Measurements from ENCODE around the gene CLIC4.
A peak's percentile ranks its signal among the peaks of the same experiment; 100 is the strongest.
"Not testable (repeated sequence)": the region's sequence is repeated elsewhere in the genome, so short reads cannot be mapped to it uniquely, and the experiment has no call there.

Gene CLIC4

DNA sequence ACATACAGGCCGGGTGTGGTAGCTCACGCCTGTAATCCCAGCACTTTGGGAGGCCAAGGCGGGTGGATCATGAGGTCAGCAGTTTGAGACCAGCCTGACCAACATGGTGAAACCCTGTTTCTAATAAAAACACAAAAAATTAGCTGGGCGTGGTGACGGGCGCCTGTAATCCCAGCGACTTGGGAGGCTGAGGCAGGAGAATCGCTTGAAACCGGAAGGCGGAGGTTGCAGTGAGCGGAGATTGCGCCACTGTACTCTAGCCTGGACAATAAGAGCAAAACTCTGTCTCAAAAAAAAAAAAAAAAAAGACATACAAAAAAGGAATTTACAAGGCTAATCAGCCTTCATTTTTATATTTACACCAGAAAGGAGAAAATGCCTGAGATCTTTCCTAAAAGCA, 78.2 kb downstream of the CLIC4 start:
- DNase-seq: not testable (repeated sequence)

DNA sequence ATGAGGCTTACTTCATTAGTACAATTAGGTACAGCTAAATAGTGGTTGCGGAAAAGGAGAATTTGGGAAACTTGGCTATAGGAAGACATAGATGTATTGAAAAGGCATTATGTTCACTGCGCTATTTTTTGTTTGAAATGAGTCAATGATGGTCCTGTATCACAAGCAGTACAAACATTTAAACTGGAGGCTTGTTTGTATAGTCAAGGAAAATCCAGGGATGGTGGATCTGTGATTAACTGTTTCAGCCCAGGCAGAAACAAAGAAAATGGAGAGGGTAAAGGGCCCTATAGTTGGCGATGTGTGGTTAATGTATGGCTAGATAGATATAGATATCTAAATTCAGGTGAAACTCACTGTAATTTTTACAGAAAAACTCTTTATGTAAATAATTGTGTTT, 79.9 kb downstream of the CLIC4 start:
- no peak for DNase-seq

DNA sequence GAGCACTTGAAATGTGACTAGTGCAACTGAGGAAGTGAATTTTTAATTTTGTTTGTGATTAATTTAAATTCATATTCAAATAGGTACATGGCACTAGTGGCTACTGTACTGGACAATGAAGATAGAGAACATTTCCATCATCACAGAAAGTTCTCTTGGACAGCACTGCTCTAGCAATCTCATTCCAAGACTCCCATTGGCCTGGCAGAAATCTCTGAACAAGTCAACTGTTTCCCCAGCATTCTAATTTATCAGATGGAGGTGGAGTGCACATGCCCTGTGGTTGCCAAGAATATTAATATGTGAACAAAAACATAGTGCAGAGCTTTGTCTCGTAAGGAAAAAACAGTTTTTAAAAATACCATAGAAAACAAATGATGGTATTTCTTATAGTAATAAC, 81.3 kb downstream of the CLIC4 start:
- DNase-seq: no peak

DNA sequence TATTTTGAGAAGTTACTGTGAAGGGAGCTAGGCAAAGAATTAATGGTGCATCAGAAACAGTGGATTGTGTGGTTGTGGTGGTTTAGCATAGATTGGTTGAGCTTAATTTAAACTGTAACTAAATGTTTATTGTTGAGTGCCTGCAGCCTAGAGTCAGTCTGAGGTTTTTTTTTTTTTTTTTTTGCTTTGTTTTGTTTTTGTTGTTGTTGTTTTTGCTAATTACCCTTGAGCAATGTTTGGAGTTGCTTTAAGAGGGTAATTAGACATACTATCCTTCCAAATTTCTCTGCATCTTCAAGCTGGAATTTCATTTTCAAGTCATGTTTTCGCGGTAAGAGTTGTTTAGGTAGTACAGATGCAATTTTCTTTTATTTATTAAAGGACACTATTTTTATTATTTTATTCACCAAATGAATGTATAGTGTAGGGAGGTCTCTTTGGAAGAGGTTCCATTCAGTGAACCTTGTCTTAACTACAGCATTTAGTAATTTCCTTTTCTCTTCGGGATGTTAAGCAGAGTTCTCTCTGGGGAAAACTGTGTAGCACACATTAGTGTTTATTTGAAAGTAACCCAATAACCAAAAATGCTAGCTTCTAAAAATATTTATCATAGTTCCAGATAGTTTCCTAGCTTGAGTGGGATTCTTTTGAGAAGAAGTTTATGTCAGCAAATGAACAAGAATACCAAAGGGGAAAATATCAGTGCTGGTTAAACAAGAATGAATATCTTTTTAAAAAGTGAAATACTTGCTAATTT, 82.3 kb downstream of the CLIC4 start:
- DNase-seq: no peak

DNA sequence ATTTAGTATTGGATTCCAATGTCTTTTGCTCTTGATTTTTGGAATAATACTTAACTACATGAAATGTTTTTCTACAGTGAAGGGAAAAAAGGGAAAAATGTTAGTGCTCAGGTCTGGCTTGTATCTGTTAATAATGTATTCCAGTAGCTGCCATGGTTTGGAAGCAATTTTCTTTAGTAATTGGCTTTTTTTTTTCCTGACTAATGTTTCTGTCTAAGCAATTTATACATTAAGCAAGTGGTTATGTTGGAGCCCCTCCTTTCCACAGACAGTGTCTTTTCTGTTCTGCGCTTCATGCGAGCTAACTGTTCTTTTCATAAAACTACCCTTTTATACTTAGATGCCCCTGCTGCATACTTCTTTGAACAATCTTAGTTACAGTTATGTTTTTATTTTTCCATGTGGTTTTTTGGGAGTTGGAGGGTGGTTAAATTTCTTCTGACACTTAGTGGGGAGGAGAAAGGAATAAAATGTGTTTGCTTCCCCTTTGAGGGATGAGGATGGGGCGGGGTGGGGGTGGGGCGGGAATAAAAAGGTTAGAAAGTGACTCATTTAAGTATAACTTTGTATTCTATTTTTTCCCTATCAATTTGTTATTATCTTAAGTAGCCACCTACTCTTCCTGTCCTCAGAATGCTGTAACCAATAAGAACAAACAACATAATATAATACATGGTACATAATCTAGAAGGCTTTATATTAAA, 83.1 kb downstream of the CLIC4 start:
- no peak for DNase-seq

DNA sequence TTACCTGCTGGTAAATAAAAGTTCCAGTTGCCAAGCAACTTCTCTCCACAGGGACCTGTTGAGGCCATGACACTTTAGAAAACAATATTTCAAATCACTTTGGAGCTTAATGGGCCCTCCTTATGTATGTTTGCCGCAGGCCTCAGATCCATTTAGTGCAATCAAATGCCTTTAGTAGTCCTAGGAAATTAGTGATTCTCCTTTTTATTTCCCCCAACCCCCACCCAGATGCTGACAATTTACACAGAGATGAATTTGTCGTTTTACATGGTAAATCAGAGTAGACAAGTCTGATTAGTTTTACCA, 83.6 kb downstream of the CLIC4 start:
- no peak for DNase-seq

DNA sequence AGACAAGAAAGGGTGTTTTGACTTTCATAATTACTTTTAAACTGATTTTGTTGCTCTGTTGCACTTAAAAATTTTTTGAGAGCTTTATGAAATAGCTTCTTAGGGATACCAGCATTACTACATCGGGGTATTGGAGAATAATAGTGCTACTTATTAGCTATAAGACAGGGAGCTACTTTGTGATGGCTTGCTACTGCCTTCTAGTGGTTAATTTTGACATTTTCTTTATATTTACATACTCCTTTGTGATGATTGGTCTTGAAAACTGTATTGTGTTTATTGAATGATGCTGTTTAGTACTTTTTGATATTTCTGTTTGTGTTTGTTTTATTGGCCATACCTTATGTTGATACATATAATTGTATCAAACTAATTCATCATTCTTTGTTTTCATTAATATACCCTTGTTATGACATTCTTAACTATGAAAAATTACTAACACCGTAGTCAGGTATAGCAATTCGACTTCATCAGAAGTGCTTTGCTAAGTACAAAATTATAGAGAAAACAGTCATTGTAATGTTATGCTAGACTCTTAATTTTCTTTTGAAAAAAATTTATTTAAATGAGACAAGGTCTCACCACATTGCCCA, 85.5 kb downstream of the CLIC4 start:
- peak; percentile 85 for DNase-seq

DNA sequence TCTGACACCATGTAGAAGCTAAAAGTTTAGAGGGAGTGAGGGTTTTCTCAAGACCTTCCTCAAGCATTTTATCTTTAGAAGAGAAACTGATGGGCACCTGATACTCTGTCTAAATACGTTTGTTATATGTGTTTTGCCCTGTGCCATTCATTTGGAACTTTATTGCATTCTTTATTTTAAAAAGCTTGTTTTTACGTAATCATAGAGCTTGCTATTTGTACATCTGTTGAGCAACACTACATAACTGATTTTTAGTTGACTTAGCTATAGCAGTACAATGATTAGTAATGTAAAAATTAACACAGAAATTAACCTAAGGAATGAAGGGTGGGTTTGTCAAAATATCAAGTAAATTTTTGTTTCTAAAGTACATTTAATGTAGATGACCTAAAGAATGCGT, 96.3 kb downstream of the CLIC4 start:
- DNase-seq: no peak

DNA sequence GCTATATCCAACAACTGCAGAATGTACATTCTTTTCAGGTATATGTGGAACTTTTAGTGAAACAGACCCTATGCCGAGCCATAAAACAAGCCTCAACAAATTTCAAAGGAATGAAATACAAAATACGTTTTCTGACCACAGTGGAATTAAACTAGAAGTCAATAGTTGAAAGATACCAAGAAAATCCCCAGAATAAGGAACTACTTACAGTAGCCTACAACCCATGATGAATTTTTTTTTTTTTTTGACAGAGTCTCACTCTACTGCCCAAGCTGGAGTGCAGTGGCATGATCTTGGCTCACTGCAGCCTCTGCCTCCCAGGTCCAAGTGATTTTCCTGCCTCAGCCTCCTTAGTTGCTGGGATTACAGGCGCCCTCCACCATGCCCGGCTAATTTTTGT, 101.4 kb downstream of the CLIC4 start:
- DNase-seq: no peak

DNA sequence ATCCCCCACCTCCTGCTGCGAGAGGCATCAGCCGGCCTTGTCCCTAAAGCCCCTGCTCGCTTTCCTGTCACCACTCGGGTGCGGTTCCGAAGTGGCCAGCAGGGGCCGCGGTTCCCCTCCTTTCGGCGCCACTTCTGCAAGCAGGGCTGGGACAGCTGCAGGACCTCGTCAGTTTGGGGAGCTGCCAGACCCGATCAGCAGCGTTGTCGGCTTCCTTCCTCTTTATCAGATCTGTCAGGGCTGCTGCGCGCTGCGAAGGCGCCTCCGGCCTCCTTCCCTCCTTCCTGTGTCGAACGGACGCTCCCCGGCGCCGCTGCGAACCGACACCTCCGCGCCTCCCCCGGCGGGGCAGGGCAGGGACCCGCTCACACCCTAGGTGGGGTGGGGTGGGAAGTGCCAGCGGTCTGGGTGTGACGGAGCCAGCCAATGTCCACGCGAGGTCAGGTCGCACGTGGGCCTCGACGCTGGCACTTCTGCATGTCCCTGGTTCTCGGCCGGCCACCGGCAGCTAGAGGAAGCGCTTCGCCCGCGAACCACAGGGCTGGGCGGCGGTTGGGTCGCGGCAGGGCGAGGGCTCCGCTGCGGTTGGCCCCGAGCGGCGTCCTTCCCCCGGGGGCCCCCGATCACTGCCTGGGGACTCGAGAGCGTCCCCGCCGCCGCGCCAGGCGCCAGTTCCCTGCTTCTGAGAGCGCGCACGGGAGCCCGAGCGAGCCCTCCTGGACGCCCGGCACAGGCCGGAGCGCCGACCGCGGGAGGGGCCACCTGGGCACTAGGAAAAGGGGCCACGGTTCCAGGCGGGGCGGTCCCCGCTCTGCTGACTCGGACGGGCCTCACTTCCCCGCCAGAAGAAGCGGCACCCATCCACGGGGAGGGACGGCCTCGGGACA, 103.0 kb downstream of the CLIC4 start:
- DNase-seq: peak; percentile 88

DNA sequence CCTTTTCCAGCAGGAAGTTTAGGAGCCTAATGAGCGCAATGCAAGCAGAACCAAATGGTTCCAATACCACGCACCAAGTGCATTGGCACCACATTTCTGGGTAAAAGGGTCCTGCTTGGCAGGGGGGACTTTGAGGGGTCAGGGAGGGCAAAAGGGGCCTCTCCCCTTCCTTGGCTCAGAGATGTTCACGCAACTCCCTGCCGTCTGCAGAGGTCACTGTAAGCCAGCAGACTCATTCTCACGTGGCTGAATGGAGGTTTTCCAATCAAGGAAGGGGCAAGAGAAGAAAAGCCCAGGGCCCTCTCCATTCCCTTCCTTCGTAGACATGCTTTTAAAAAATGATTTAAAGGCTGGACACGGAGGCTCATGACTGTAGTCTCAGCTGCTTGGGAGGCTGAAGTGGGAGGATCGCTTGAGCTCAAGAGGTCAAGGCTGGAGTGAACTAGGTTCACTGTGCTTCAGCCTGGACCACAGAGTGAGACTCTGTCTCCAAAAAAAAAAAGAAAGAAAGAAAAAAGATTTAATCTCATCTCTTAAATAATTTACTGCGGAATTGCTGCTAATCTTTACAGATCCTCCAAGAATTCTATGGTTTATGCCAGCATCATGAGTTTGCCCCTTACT, 104.5 kb downstream of the CLIC4 start:
- DNase-seq: no peak

DNA sequence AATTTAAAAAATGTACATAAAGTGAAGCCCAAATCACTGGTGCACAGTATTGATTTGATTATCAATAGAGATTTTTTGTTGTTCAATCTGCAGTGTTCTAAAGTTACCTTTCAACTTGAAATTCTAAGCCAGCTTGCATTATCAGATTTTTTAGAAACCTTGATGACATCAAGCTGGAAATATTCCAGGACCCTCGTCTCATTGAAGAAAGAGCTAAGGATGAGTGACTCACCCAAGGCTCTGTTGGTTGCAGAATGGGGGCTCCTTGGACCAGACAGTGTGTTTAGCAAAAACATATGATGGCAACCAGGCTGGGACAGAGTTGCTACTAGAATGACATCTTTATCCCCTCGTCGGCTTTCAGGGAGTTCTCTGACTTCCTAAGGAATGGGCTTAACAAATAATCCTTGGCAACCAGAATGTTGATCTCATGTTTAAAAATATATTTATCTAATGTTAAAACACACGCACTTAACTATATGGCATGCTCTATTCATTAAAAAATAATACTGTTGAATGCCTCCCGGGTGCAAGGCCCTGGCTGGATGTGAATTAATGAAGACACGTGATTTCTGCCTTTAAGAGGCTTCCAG, 105.2 kb downstream of the CLIC4 start:
- DNase-seq: no peak

DNA sequence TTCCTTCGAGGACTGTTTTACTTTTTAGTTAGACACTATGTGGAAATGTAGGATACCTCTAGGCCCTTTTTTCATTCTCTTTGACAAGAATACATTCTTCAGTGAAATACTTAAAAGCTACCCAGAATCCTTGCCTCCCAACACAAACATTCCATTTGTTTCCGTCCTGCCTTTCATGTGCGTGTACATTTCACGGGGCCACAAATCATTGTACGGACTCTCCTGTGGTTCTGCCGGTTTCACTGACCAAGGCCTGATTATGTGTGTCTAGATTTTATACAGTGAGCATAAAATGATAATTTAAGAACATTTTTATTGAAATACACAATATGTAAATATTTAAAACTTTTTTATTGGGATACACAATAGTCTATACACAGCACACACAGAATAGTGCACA, 108.4 kb downstream of the CLIC4 start:
- no peak for DNase-seq

DNA sequence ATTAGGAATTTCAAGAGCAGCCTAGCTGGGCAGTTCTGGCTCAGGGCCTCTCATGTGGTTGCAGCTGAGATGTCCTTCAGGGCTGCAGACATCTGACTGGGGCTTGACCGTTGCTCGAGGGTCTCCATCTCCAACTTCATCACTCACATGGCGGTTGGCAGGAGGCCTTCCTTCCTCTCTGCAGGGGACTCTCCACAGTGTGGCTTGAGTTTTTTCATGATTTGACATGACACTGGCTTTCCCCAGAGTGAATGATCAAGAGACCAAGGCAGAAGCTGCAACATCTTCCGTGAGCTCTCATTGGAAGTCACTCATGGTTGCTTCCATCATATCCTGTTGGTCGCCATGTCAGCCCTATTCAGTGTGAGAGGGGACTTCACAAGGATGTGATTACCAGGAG, 110.2 kb downstream of the CLIC4 start:
- DNase-seq: no peak

DNA sequence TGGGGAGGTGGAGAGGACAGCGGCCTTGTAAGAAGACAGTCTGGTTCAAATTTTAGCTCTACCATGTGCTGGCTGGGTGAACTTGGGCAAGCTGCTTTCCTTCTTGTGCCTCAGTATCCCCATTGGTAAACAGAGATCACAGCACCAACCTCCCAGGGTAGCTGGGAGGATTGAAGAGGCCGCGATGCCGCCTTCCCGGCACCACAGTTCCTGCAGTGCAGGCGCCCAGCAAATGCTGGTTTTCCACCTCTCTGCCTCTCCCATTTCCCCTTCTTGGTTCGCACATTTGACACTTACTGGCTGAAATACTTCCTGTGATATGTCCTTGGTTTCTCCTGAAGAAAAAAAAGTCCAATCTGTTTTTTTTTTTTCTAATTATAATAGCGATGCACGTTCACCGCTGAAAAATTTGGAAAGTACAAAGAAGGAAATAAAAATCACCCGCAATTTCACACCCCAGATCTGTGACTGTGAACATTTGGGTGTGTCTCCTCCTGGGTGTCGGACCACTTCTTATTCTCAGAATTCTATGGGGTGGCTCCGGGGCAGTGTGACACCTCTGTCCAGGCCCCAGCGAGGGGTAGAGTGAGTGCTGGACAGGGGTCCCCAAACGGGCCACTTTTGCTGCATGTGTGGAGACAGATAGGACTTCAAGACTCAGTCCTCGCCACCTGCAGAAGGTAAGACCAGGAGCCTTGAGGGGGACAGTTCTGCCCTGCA, 111.7 kb downstream of the CLIC4 start:
- DNase-seq: no peak

DNA sequence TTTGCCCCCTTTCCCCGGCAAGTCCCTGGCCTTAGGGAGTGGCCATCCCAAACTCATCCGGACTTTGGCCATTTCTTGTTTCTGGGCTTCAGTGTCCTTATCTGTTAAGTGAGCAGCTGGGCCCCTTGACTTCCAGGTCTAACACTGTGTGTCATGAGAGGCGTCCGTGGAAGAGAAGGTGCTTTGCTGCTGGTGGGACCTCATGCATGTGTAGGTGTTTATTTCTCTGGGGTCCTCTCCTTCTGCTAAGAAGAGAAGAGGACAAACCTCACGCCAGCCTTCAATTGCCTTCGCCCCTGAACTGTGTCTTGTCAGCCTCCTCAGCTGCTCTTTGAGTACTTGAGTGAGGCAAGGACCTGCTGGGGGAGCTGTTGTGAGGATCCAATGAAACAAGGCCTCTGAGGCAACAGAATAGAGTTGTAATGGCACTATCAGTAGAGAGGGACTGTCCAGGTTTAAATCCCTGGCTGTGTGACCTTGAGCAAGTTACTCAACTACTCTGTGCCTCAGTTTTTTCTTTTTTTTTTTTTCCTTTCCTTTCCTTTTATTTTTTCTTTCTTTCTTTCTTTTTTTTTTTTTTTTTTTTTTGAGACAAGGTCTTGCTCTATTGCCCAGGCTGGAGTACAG, 112.4 kb downstream of the CLIC4 start:
- DNase-seq: no peak

DNA sequence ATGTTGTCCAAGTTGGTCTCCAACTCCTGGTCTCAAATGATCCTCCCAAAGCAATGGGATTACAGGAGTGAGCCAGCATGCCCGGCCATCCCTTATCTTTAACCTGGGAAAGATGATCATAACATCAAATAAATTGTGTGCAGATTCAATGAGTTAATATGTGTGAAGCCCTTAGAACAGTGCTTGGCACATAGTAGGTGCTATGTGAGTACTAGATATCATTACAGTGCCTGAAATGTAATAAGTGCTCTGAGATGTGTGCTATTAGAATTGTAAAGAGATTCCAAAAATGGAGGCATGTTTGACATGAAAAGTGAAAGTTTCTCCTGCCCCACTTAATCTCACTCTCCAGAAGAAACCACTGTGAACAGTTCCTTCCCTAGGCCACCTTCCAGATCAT, 113.0 kb downstream of the CLIC4 start:
- DNase-seq: no peak

DNA sequence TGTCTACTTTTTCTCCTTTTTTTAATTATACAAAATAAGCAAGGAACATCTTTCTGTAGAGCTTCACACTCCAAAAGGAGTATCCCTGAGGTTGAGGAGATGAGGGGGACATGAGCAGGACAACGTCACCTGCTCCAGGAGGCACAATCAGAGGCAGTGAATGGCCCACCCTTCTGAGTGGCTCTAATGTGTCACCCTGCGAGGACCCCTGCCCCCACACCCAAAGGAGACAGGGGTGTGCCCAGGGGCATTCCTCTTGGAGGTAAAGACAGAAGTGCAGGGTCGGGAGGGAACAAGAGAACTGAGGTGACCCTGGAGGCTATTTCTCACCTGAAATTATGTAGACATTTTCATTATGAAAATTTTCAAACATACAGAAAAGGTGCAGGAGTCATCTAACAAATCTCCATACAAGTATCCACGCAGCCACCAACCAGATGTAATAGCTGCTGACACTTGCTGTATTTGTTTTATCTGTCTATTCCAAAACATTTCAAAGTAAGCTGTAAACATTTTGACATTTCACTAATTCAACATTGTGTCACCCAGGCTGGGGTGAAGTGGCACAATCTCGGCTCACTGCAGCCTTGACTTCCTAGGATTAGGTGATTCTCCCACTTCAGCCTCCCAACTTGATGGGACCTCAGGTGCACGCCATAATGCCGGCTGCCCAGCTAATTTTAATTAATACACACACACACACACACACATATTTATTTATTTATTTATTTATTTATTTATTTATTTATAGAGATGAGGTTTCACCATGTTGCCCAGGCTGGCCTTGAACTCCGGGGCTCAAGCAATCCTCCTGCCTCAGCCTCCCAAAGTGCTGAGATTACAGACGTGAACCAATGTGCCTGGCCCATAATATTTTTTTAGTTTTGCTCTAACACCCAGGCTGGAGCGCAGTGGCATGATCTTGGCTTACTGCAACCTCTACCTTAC, 114.1 kb downstream of the CLIC4 start:
- no peak for DNase-seq

DNA sequence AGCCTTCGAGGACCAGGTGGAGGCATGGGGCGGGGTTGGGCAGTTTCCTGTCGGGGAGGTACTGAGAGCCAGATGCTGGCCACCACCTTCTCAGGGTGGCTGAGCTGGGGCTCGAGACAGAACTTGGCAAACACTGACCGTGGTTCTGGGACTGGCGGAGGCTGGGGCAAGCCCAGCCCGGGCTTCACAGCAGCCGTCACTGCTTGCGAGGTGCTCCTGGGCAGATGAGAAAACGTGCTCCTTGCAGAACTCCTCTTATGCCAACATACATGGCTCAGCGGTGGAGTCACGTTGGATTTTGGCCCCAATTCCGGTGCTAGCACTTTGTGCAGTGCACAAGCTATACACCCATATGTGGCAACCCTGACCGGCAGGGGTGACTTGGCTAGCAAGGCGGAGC, 115.6 kb downstream of the CLIC4 start:
- no peak for DNase-seq

Data from midbrain (tissue), 1 donor.